Left colon (tissue), 2 donors: Measurements from ENCODE around the gene GNA12. TPM values are rescaled to one million over a fixed set of nuclear protein-coding genes. Genes with fewer than 3 reads are reported as not detected.
"Not testable (repeated sequence)": the region's sequence is repeated elsewhere in the genome, so short reads cannot be mapped to it uniquely, and the experiment has no call there.

Source experiments
- ATAC-seq: fragments of 200-7000 bp; cut with Tn5 transposase; one replicate; pipeline ENCODE4 v1.9.1; 2020; ENCODE audit warnings: mild to moderate bottlenecking, moderate library complexity
- DNase-seq, 2 donors: peaks; one replicate each; pipeline ENCODE4 v3.0.0-alpha.2; 2020
- intact Hi-C, 2 donors: fragments of 100-400 bp; cut with DNase I in 1 of 2; cut with micrococcal nuclease in 1 of 2; formaldehyde crosslinking; loops; one replicate each; pipeline versions ENCODE4 v1.11.2 to v1.14.0; 2022; cut with DNase I, micrococcal nuclease
- total RNA-seq, 2 donors: library from RNA; stranded (reverse); fragmentation: NEBNext Ultra II Directional; extraction: Animal tissue kit (Norgen Biotek cat#: 25700); gene quantifications; one replicate each; pipeline ENCODE4 v1.2.1, GENCODE V29; 2021
- donor health status: DM: no; HTN: no; CAD: no.
- donor health status: DM: yes; HTN: yes; CAD: no.

GNA12 gene
- total RNA-seq, 2 donors from 2014 or later, result 21.4 to 32.9 TPM

GRCh38 chr7:2700141-2700850 is 143.8 kb downstream of the GNA12 start:
- intact Hi-C loops, result no loop called here
- DNase-seq (no peak), ATAC-seq (no peak)

GRCh38 chr7:2699289-2699620 is 144.9 kb downstream of the GNA12 start:
- intact Hi-C loops, result no loop called here
- ATAC-seq, result no peak
- DNase-seq, result no peak

- intact Hi-C loops, result no loop called here
- ATAC-seq, result no peak
- DNase-seq, result no peak
These were observed 145.4 kb downstream of the GNA12 start for GRCh38 chr7:2698581-2699288.

- DNase-seq, intact Hi-C loops, ATAC-seq: not testable (repeated sequence)
These were observed 150.0 kb downstream of the GNA12 start for GRCh38 chr7:2694122-2694436.

GRCh38 chr7:2693420-2694121 is 150.5 kb downstream of the GNA12 start:
- intact Hi-C loops, DNase-seq, ATAC-seq: not testable (repeated sequence)

- peak; percentile 57 for ATAC-seq
- intact Hi-C loops, result no loop called here
- no peak for DNase-seq
These were observed 151.6 kb downstream of the GNA12 start for GRCh38 chr7:2692543-2692942.

DNA sequence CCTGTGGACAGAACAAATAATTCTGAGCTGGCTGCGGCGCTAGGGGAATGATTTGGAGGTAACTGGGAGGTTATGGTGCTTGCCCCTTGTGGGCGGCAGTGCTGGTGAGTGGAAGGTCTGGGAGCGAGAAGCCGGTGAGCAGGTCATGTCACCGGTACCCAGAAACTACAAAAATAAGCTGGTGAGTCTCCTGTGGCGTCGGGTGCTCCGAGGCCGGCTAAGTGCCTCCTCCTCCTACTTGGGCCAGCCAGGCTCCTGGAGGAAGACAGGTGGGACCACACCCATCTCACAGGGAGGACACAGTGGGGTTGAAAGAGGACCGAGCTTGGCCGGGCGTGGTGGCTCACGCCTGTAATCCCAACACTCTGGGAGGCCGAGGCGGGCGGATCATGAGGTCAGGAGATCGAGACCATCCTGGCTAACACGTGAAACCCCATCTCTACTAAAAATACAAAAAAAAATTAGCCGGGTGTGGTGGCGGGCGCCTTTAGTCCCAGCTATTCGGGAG is 152.1 kb downstream of the GNA12 start:
- DNase-seq, intact Hi-C loops: not testable (repeated sequence)
- peak; percentile 69 for ATAC-seq

- DNase-seq, result no peak
- intact Hi-C loops, result no loop called here
- peak; percentile 14 for ATAC-seq
These were observed 152.9 kb downstream of the GNA12 start for GRCh38 chr7:2691011-2691707.

- DNase-seq, result no peak
- intact Hi-C loops, result no loop called here
- peak; percentile 48 for ATAC-seq
These were observed 154.0 kb downstream of the GNA12 start for GRCh38 chr7:2689951-2690705.

GRCh38 chr7:2689343-2689847 is 154.7 kb downstream of the GNA12 start:
- DNase-seq (no peak), ATAC-seq (no peak)
- intact Hi-C loops, result no loop called here

DNA sequence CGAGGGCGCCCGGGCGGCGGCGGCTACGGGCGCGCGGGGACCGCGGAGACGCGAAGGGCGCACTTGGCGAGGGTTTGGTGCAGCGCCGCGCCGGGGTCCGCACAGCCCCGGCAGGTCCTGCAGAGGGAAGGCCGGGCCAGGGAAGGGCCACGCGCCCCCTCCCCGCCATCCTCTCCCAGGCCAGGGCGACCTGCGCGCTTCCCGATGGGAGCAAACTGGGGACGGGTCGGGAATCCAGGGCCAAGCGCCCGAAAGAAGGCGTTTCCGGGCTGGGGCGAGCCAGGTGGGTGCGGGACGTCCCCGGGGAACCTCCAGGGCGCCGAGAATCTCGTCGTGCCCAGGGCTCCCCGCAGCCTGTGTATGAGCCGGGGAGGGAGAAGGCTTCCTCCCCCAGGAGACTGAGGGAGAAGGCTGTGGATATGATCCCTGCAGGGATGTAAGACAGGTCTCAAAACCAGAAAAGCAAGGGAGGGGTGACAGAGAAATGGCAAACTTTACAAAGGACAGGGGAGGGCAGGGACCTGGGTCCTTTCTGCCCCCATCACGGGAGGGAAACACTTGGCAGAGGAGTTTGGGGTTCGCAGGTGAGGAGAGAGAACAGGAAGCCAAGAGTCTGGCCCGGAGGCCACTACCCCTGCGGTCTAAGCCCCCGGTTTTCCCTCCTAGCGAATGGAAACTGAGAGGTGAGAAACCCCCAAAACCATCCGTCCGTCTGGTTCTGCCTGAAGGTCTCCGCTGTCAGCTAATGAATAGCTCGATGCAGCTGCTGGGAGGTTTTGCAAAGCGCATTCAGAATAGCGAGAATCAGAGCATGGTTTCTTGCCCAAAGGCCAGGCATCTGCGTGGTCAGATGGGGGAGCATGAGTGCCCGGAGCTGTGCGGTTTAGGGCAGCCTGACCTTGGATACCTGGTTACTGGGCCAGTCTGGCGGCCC is 155.4 kb downstream of the GNA12 start:
- intact Hi-C loops, result no loop called here
- DNase-seq (no peak), ATAC-seq (no peak)

- intact Hi-C loops, result no loop called here
- DNase-seq, result no peak
- peak; percentile 28 for ATAC-seq
These were observed 156.2 kb downstream of the GNA12 start, which contains the start of gene AMZ1 for GRCh38 chr7:2687881-2688318. AMZ1 (plus strand) TSS chr7:2688202; CDS start chr7:2700452, 12,250 bp downstream.

- ATAC-seq (peak; percentile 30), DNase-seq (no peak)
- intact Hi-C loops, result no loop called here
These were observed 156.7 kb downstream of the GNA12 start for GRCh38 chr7:2687338-2687869.

DNA sequence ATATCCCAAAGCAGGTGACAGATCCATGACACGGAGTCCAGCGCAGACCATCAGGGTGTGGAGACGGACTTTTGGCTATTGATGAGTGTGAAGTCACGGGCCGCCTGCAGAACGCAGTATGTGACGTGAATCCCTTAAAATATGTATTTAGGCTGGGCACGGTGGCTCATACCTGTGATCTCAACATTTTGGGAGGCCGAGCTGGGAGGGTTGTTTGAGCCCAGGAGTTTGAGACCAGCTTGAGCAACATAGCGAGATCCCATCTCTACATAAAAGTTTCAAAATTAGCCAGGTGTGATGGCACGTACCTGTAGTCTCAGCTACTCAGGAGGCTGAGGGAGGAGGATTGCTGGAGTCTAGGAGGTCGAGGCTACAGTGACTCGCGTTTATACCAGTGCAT is 158.0 kb downstream of the GNA12 start:
- no peak for ATAC-seq
- intact Hi-C loops, result no loop called here
- DNase-seq, result no peak

- DNase-seq (no peak), ATAC-seq (no peak)
- intact Hi-C loops, result no loop called here
These were observed 159.6 kb downstream of the GNA12 start for GRCh38 chr7:2684501-2684900.

GRCh38 chr7:2681929-2682799 is 161.9 kb downstream of the GNA12 start:
- intact Hi-C loops, result no loop called here
- no peak for DNase-seq
- no peak for ATAC-seq
